ENCODE measurements around the gene RHCE. TPM values are rescaled to one million over a fixed set of nuclear protein-coding genes. Genes with fewer than 3 reads are reported as not detected.
"Not testable (repeated sequence)": the region's sequence is repeated elsewhere in the genome, so short reads cannot be mapped to it uniquely, and the experiment has no call there.

RHCE gene
- total and polyA plus RNA-seq, 2 of the 8 experiments (the other 6 are each of a cell fraction or from before 2014, with no cell fraction given): 0.23 to 0.50 TPM

GRCh38 chr1:25444604-25445003, 24.0 kb upstream of the RHCE start:
- CTCF ChIA-PET (ENCODE audit: partially characterized antibody); FAIRE-seq: not testable (repeated sequence)

More at GRCh38 chr1:25444604-25445003, 24.0 kb upstream of the RHCE start:
- H3K27ac ChIP-seq (ENCODE audit: low read depth, low read length); H3K4ac ChIP-seq (replicated peaks; ENCODE audit: insufficient read length, low read depth, low read length); H3K27me3 ChIP-seq (replicated peaks in 1 of 4; ENCODE audit: control insufficient read depth in 3 of 4, extremely low read depth in 1 of 4, insufficient read depth in 3 of 4, low read length in 3 of 4); H3K56ac ChIP-seq (replicated peaks; ENCODE audit: insufficient read length, low read depth, low read length); DNase-seq (ENCODE audit: low read depth in 1 of 2, low spot score in 2 of 2); H2AK5ac ChIP-seq (ENCODE audit: low read depth, low read length); H2BK12ac ChIP-seq (ENCODE audit: low read depth, low read length); H3K4me2 ChIP-seq (ENCODE audit: insufficient read depth in 1 of 2, low read depth in 2 of 2, low read length in 2 of 2); H4K91ac ChIP-seq (replicated peaks; ENCODE audit: insufficient read length, low read length); H3K4me3 ChIP-seq (ENCODE audit: extremely low read depth in 1 of 4, insufficient read depth in 2 of 4, low read depth in 3 of 4, low read length in 4 of 4); H3K23me2 ChIP-seq (ENCODE audit: low read depth, low read length); H3K9ac ChIP-seq (replicated peaks in 1 of 4; ENCODE audit: extremely low read depth in 1 of 4, low read depth in 3 of 4, low read length in 3 of 4); H2BK20ac ChIP-seq (ENCODE audit: low read length); H4K8ac ChIP-seq (ENCODE audit: extremely low read depth, insufficient read depth, low read length); H3K36me3 ChIP-seq (ENCODE audit: control insufficient read depth in 2 of 4, insufficient read depth in 4 of 4, low read length in 3 of 4); POLR2A ChIA-PET (ENCODE audit: partially characterized antibody); H2BK5ac ChIP-seq (ENCODE audit: low read depth, low read length); H3K14ac ChIP-seq (ENCODE audit: insufficient read length); H3K9me3 ChIP-seq (ENCODE audit: insufficient read depth in 2 of 2, low read depth in 1 of 2, low read length in 1 of 2); H4K20me1 ChIP-seq (replicated peaks in 1 of 2; ENCODE audit: control insufficient read depth in 1 of 2, insufficient read depth in 2 of 2, low read length in 2 of 2); H2BK120ac ChIP-seq (replicated peaks; ENCODE audit: low read depth, low read length); H3K23ac ChIP-seq (ENCODE audit: insufficient read length); H3K4me1 ChIP-seq (replicated peaks in 1 of 4; ENCODE audit: control insufficient read depth in 3 of 4, insufficient read depth in 4 of 4, low read length in 3 of 4); H2BK15ac ChIP-seq (ENCODE audit: low read length); H4K5ac ChIP-seq (ENCODE audit: insufficient read length, low read depth, low read length); H3K18ac ChIP-seq (ENCODE audit: extremely low read depth, low read length); H3K79me1 ChIP-seq (ENCODE audit: low read depth, low read length); H2AFZ ChIP-seq (ENCODE audit: low read length): not testable (repeated sequence)
- H3K79me2 ChIP-seq (ENCODE audit: control insufficient read depth in 1 of 2, insufficient read depth in 2 of 2, low read length in 2 of 2): peaks cover 0 to 20% of the 10 kb centered on the region in 2 experiments; a peak in 2 of 4 replicates
- 86% methylated on average over 5 of the region's 5 CpGs; no CpG with 5 or more reads in 1 of the 2 experiments for WGBS, 2 experiments (ENCODE audit: extremely low coverage in 1 of 2, insufficient coverage in 1 of 2, insufficient read length in 1 of 2, insufficient replicate concordance in 2 of 2, low coverage in 1 of 2, low lambda C conversion rate in 2 of 2, missing lambda C conversion rate in 1 of 2)

Measured in H1 (cell line).